ENCODE results near the gene MAP2K5. TPM values are rescaled to one million over a fixed set of nuclear protein-coding genes. Genes with fewer than 3 reads are reported as not detected.

The MAP2K5 gene
- total and polyA plus RNA-seq, 10 of the 15 experiments (the other 5 are each of a cell fraction or from before 2014, with no cell fraction given) = 1.3 to 19.4 (median 9.6) TPM

DNA sequence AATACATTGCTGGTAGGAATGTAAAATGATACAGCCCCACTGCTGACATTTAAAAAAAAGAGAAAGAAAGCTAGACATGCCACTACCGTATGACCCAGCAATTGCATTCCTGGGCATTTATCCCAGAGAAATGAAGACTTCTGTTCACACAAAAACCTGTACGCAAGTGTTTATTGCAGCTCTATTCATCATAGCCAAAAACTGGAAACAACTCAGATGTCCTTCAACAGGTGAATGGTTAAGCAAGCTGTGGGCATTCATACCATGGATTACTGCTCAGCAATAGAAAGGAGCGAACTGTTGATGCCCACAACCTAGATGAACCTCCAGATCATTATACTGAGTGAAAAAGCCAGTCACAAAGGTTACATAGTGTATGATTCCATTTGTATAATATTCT lies 132.5 kb downstream of the MAP2K5 start (continued):
- TF ChIP-seq MXI1 (IDR thresholded peaks at IDR 0.05; ENCODE audit: low read depth, low read length) = no peak

DNA sequence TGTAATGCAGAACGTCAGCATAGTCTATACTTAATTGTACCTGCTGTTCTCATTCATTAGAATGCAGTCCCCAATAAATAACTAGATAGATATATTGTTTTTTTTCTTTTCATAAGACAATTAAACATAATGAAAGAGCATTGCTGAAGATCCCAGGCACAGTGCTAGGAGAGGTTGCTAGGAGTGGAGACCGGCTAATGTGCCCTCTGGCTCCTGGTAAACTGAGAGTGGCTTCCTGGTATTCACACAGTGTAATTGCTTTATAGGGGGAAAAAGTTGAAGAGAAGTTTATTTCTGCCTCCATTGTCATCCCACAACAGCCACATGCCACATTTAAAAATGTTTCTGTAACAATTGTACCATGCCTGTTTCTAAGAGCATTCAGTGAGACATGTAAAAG lies 135.6 kb downstream of the MAP2K5 start:
- Histone ChIP-seq H3K36me3 (ENCODE audit: control insufficient read depth in 2 of 2, insufficient read depth in 2 of 2, low read length in 1 of 2) (no peaks in the 10 kb centered on the region; a peak in 1 of 4 replicates), H3K79me2 (ENCODE audit: control insufficient read depth, insufficient read depth, low read length) (no peaks in the 10 kb centered on the region), H3K4me1 (ENCODE audit: control insufficient read depth, insufficient read depth, low read length) (no peaks in the 10 kb centered on the region), H4K20me1 (ENCODE audit: control insufficient read depth, insufficient read depth) (no peaks in the 10 kb centered on the region), H3K4me2 (ENCODE audit: control insufficient read depth, insufficient read depth) (no peak overlapping the region), H3K9me3 (replicated peaks; ENCODE audit: control insufficient read depth, insufficient read depth, low read length) (no peaks in the 10 kb centered on the region), H3K9ac (ENCODE audit: control insufficient read depth, insufficient read depth, low read length) (no peak overlapping the region), H3K27me3 (replicated peaks in 1 of 2; ENCODE audit: control insufficient read depth in 2 of 2, insufficient read depth in 2 of 2, low read length in 1 of 2) (no peaks in the 10 kb centered on the region), H3K27ac (ENCODE audit: control insufficient read depth, insufficient read depth) (no peak overlapping the region), H3K4me3 (no peak overlapping the region), H2AFZ (ENCODE audit: control insufficient read depth, low read depth, low read length) (no peak overlapping the region)
- ATAC-seq = no peak
- intact Hi-C loops (cut with micrococcal nuclease; ENCODE audit: unreplicated experiment) (no loop called here), in situ Hi-C loops (cut with MboI) (no loop called here)
- BruUV-seq (replicated peaks) = no TSS peak
- SMC1A ChIA-PET (ENCODE audit: uncharacterized antibody, unreplicated experiment) = interaction anchor here (1.0 kb wide), 1 partner anchor 19 kb away, joined by 3 read pairs; no protein-coding TSS in a partner anchor
- RAD21 ChIA-PET (ENCODE audit: unreplicated experiment) = no interaction called here
- DNase-seq (ENCODE audit: low read depth, low spot score) = no peak
- TF ChIP-seq NR2F1 (conservative IDR thresholded peaks at IDR 0.05) (no peak), ZNF622 (IDR thresholded peaks at IDR 0.05) (no peak), DPF2 (IDR thresholded peaks at IDR 0.05) (no peak), ZNF207 (IDR thresholded peaks at IDR 0.05; ENCODE audit: borderline replicate concordance) (no peak)
- FAIRE-seq = no peak
- POLR2A ChIA-PET = no interaction called here
- CTCF ChIA-PET = no interaction called here
- 80% methylated on average over 2 of the region's 2 CpGs for WGBS (ENCODE audit: insufficient coverage, insufficient replicate concordance, low lambda C conversion rate, missing lambda C conversion rate)

DNA sequence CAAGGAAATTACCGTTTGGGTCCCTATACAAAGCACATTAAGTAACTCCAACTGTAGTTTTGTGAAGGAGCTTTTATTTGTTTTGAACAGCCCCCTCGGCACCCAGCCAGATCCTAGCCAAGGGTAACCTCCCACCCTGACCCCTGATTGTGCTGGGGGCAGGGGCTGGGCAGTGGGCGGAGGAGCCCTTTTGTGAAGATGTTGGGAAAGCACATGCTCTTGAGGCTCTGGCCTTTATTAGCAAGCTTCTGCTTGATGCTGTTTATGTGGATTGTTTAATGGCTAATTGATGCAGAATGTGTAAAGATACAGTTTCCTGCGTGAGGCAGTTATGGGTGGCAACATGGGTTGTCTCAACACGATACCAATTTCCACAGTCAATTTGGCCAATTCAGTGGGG lies 136.5 kb downstream of the MAP2K5 start:
- Histone ChIP-seq H3K36me3 (ENCODE audit: control insufficient read depth in 2 of 2, insufficient read depth in 2 of 2, low read length in 1 of 2) (no peaks in the 10 kb centered on the region; a peak in 1 of 4 replicates), H3K4me1 (ENCODE audit: control insufficient read depth, insufficient read depth, low read length) (no peaks in the 10 kb centered on the region), H3K9me3 (replicated peaks; ENCODE audit: control insufficient read depth, insufficient read depth, low read length) (no peaks in the 10 kb centered on the region; the same call in 2 of the 3 replicates), H3K4me3 (no peak overlapping the region), H3K4me2 (ENCODE audit: control insufficient read depth, insufficient read depth) (no peak overlapping the region), H3K9ac (ENCODE audit: control insufficient read depth, insufficient read depth, low read length) (no peak overlapping the region), H4K20me1 (ENCODE audit: control insufficient read depth, insufficient read depth) (no peaks in the 10 kb centered on the region), H3K27me3 (replicated peaks in 1 of 2; ENCODE audit: control insufficient read depth in 2 of 2, insufficient read depth in 2 of 2, low read length in 1 of 2) (no peaks in the 10 kb centered on the region), H2AFZ (ENCODE audit: control insufficient read depth, low read depth, low read length) (no peak overlapping the region), H3K79me2 (ENCODE audit: control insufficient read depth, insufficient read depth, low read length) (no peaks in the 10 kb centered on the region), H3K27ac (ENCODE audit: control insufficient read depth, insufficient read depth) (no peak overlapping the region)
- TF ChIP-seq, protein P1, sequence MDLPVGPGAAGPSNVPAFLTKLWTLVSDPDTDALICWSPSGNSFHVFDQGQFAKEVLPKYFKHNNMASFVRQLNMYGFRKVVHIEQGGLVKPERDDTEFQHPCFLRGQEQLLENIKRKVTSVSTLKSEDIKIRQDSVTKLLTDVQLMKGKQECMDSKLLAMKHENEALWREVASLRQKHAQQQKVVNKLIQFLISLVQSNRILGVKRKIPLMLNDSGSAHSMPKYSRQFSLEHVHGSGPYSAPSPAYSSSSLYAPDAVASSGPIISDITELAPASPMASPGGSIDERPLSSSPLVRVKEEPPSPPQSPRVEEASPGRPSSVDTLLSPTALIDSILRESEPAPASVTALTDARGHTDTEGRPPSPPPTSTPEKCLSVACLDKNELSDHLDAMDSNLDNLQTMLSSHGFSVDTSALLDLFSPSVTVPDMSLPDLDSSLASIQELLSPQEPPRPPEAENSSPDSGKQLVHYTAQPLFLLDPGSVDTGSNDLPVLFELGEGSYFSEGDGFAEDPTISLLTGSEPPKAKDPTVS (IDR thresholded peaks at IDR 0.05; ENCODE audit: low read depth, low read length) = no peak
- RAD21 ChIA-PET (ENCODE audit: unreplicated experiment) = no interaction called here
- SMC1A ChIA-PET (ENCODE audit: uncharacterized antibody, unreplicated experiment) = interaction anchor here (1.0 kb wide), 1 partner anchor 18 kb away, joined by 3 read pairs; no protein-coding TSS in a partner anchor
- intact Hi-C loops (cut with micrococcal nuclease; ENCODE audit: unreplicated experiment) (no loop called here), in situ Hi-C loops (cut with MboI) (no loop called here)
- 94% methylated on average over 5 of the region's 5 CpGs for WGBS (ENCODE audit: insufficient coverage, insufficient replicate concordance, low lambda C conversion rate, missing lambda C conversion rate)
- BruUV-seq (replicated peaks) = no TSS peak
- ATAC-seq (no peak), DNase-seq (ENCODE audit: low read depth, low spot score) (no peak), FAIRE-seq (no peak)
- CTCF ChIA-PET = no interaction called here
- POLR2A ChIA-PET = interaction anchor here (0.7 kb wide), 1 partner anchor 84 kb away, joined by 6 read pairs; no protein-coding TSS in a partner anchor

Data from GM12878 (cell line).